Retinal pigment epithelial cell (primary cell): ENCODE measurements around the gene NCKAP5.

Experiments used
- DNase-seq: peaks from one replicate; pipeline ENCODE4 v3.0.0-alpha.2; 2010; ENCODE audit warnings: low read depth
- H3K4me3 ChIP-seq: 2 replicates; pipeline ENCODE4 v1.5.1; 2011; ENCODE audit warnings: mild to moderate bottlenecking, low read length, control low read depth, moderate library complexity
- CTCF ChIP-seq: conservative IDR thresholded peaks from 2 replicates; pipeline ENCODE4 v1.5.1; 2011; ENCODE audit warnings: low read depth, low read length, control low read depth, inconsistent platforms

Gene NCKAP5

GRCh38 chr2:133085646-133086045, 482.6 kb downstream of the NCKAP5 start:
- TF ChIP-seq CTCF = no peak
- DNase-seq = no peak
- H3K4me3 ChIP-seq = no peak overlapping the region

- no peak overlapping the region for H3K4me3 ChIP-seq
- no peak for TF ChIP-seq CTCF
- DNase-seq = no peak
These were observed 486.2 kb downstream of the NCKAP5 start for GRCh38 chr2:133082034-133082433.

- no peak overlapping the region for H3K4me3 ChIP-seq
- DNase-seq = no peak
- no peak for TF ChIP-seq CTCF
These were observed 487.4 kb downstream of the NCKAP5 start for GRCh38 chr2:133080822-133081221.

- TF ChIP-seq CTCF = no peak
These were observed 489.4 kb downstream of the NCKAP5 start for GRCh38 chr2:133078667-133079411.

GRCh38 chr2:133077269-133077822, 490.9 kb downstream of the NCKAP5 start:
- no peak for DNase-seq
- no peak overlapping the region for H3K4me3 ChIP-seq
- TF ChIP-seq CTCF = no peak

More at GRCh38 chr2:133078667-133079411, 489.4 kb downstream of the NCKAP5 start:
- DNase-seq = no peak
- no peak overlapping the region for H3K4me3 ChIP-seq

- DNase-seq = no peak
- no peak for TF ChIP-seq CTCF
- no peak overlapping the region for H3K4me3 ChIP-seq
These were observed 495.2 kb downstream of the NCKAP5 start for GRCh38 chr2:133072837-133073694.

GRCh38 chr2:133063775-133064174, 504.5 kb downstream of the NCKAP5 start:
- no peak for DNase-seq
- no peak for TF ChIP-seq CTCF
- H3K4me3 ChIP-seq = no peak overlapping the region
